Fibroblast of lung (primary cell): ENCODE measurements around the gene PTPN21. TPM values are rescaled to one million over a fixed set of nuclear protein-coding genes. Genes with fewer than 3 reads are reported as not detected.
A peak's percentile ranks its signal among the peaks of the same experiment; 100 is the strongest.

ENCODE experiments used
- DNase-seq, 2 donors: peaks; one replicate each; pipeline versions ENCODE4 v3.0.0 to v3.0.0-alpha.2; 2010; ENCODE audit warnings: low read depth in 2 of 2
- H2AFZ ChIP-seq: 2 replicates; pipeline ENCODE4 v1.5.1; 2012; ENCODE audit warnings: low read length, control low read depth, inconsistent platforms
- H3K27ac ChIP-seq: 2 replicates; pipeline ENCODE4 v1.5.1; 2011; ENCODE audit warnings: low read length, control low read depth; ENCODE audit not compliant: insufficient read depth
- H3K27me3 ChIP-seq: 2 replicates; pipeline ENCODE4 v1.5.1; 2011; ENCODE audit warnings: mild to moderate bottlenecking, low read length; ENCODE audit not compliant: control insufficient read depth, insufficient read depth
- H3K36me3 ChIP-seq: 2 replicates; pipeline ENCODE4 v1.5.1; 2011; ENCODE audit warnings: low read length; ENCODE audit not compliant: control insufficient read depth, insufficient read depth
- H3K4me1 ChIP-seq: 2 replicates; pipeline ENCODE4 v1.5.1; 2011; ENCODE audit warnings: low read length; ENCODE audit not compliant: control insufficient read depth, insufficient read depth; ENCODE audit errors: extremely low read depth
- H3K4me2 ChIP-seq: 2 replicates; pipeline ENCODE4 v1.5.1; 2011; ENCODE audit warnings: low read length, control low read depth; ENCODE audit not compliant: insufficient read depth; ENCODE audit errors: extremely low read depth
- H3K4me3 ChIP-seq, 4 experiments: fragments of 200-600 bp in 1 of 4; sonication (generic) in 1 of 4; replicated peaks in 1 of 4; 2 replicates each; pipeline ENCODE4 v1.5.1; 2011 to 2016; ENCODE audit warnings: low read length in 4 of 4, low read depth in 3 of 4, mild to moderate bottlenecking in 3 of 4, control low read depth in 2 of 4, inconsistent platforms in 1 of 4, mixed read lengths in 1 of 4; ENCODE audit not compliant: insufficient read depth in 1 of 4; ENCODE audit errors: control extremely low read depth in 1 of 4
- H3K79me2 ChIP-seq: 2 replicates; pipeline ENCODE4 v1.5.1; 2012; ENCODE audit warnings: mild to moderate bottlenecking, low read length, inconsistent platforms; ENCODE audit not compliant: control insufficient read depth, insufficient read depth
- H3K9ac ChIP-seq: 2 replicates; pipeline ENCODE4 v1.5.1; 2011; ENCODE audit warnings: mild to moderate bottlenecking, low read length, control low read depth; ENCODE audit not compliant: insufficient read depth
- H3K9me3 ChIP-seq: 2 replicates; pipeline ENCODE4 v1.5.1; 2012; ENCODE audit warnings: low read depth, low read length; ENCODE audit not compliant: control insufficient read depth, insufficient read depth
- H4K20me1 ChIP-seq: 2 replicates; pipeline ENCODE4 v1.5.1; 2011; ENCODE audit warnings: low read length; ENCODE audit not compliant: control insufficient read depth, insufficient read depth; ENCODE audit errors: extremely low read depth
- CTCF ChIP-seq, 2 donors: IDR thresholded peaks in 1 of 2; conservative IDR thresholded peaks in 1 of 2; 1 replicate in 1 of 2; 2 replicates in 1 of 2; pipeline ENCODE4 v1.5.1; 2011 to 2012; ENCODE audit warnings: low read length in 2 of 2, control low read depth in 1 of 2, inconsistent platforms in 1 of 2, low read depth in 1 of 2, mild to moderate bottlenecking in 1 of 2
- EZH2 ChIP-seq: IDR thresholded peaks from 2 replicates; pipeline ENCODE4 v1.5.1; 2012; ENCODE audit warnings: low read length, control low read depth, mild to moderate bottlenecking; ENCODE audit errors: missing control alignments
- polyA plus RNA-seq, 2 donors: library from polyadenylated mRNA; depleted of rRNA in 1 of 2; stranded (reverse) in 1 of 2; unstranded in 1 of 2; fragments of >200 nt; gene quantifications; 2 replicates each; pipeline ENCODE4 v1.2.1, GENCODE V29; 2011 to 2012; ENCODE audit warnings: missing spikeins in 1 of 2
- total RNA-seq: library from RNA; depleted of rRNA; stranded (reverse); fragments of >200 nt; gene quantifications from 2 replicates; pipeline ENCODE4 v1.2.1, GENCODE V29; 2014

PTPN21 gene
- total and polyA plus RNA-seq, 2 donors (not counting 1 experiment from before 2014, with no cell fraction given) = 13.2 to 13.7 TPM

- Histone ChIP-seq H3K27ac (no peak overlapping the region), H3K9me3 (no peaks in the 10 kb centered on the region), H3K27me3 (no peaks in the 10 kb centered on the region), H3K79me2 (peaks cover 9% of the 10 kb centered on the region), H3K4me3 (no peak overlapping the region), H3K4me1 (no peaks in the 10 kb centered on the region), H3K4me2 (no peak overlapping the region), H3K9ac (no peak overlapping the region), H2AFZ (no peak overlapping the region), H4K20me1 (no peaks in the 10 kb centered on the region), H3K36me3 (peaks cover 8% of the 10 kb centered on the region)
- no peak for DNase-seq
- TF ChIP-seq CTCF (conservative IDR thresholded peaks at IDR 0.05 in 1 of 2, IDR thresholded peaks at IDR 0.05 in 1 of 2; ENCODE audit: low read depth in 1 of 2, low read length in 2 of 2) (no peak), EZH2 (no peak)
Observed at GRCh38 chr14:88545256-88545655, 9.6 kb downstream of the PTPN21 start.

- Histone ChIP-seq H3K9ac (no peak overlapping the region), H3K4me2 (no peak overlapping the region), H2AFZ (no peak overlapping the region), H3K4me1 (no peaks in the 10 kb centered on the region), H3K4me3 (no peak overlapping the region), H3K36me3 (peaks cover 3% of the 10 kb centered on the region), H3K79me2 (peaks cover 7% of the 10 kb centered on the region), H3K27ac (no peak overlapping the region), H3K9me3 (no peaks in the 10 kb centered on the region), H4K20me1 (peaks cover 1% of the 10 kb centered on the region), H3K27me3 (no peaks in the 10 kb centered on the region)
- TF ChIP-seq CTCF (conservative IDR thresholded peaks at IDR 0.05 in 1 of 2, IDR thresholded peaks at IDR 0.05 in 1 of 2; ENCODE audit: low read depth in 1 of 2, low read length in 2 of 2) (no peak), EZH2 (no peak)
- DNase-seq = peak in 1 of 2 donors; percentile 25
Observed at GRCh38 chr14:88542857-88543795, 11.7 kb downstream of the PTPN21 start.

- Histone ChIP-seq H3K9ac (no peak overlapping the region), H3K27ac (no peak overlapping the region), H3K27me3 (no peaks in the 10 kb centered on the region), H3K79me2 (peaks cover 5% of the 10 kb centered on the region), H3K4me2 (no peak overlapping the region), H2AFZ (no peak overlapping the region), H3K4me1 (no peaks in the 10 kb centered on the region), H3K4me3 (no peak overlapping the region), H4K20me1 (peaks cover 1% of the 10 kb centered on the region), H3K36me3 (no peaks in the 10 kb centered on the region), H3K9me3 (no peaks in the 10 kb centered on the region)
- no peak for DNase-seq
- TF ChIP-seq EZH2 (no peak), CTCF (conservative IDR thresholded peaks at IDR 0.05 in 1 of 2, IDR thresholded peaks at IDR 0.05 in 1 of 2; ENCODE audit: low read depth in 1 of 2, low read length in 2 of 2) (no peak)
Observed at GRCh38 chr14:88541324-88541723, 13.5 kb downstream of the PTPN21 start.
